Upper lobe of left lung (tissue), 4 donors: Measurements from ENCODE around the gene TRIM25.

Experiments
- POLR2AphosphoS5 ChIP-seq, 2 donors: sonication (generic); formaldehyde crosslinking; IDR thresholded peaks; one replicate each; pipeline ENCODE4 v1.5.1; 2017; ENCODE audit warnings: antibody characterized with exemption in 2 of 2
- TF ChIP-seq, protein P1 (sequence below), 6 experiments: fragments of 450-650 bp in 4 of 6; fragments of 200-600 bp in 2 of 6; sonication (generic) in 2 of 6; IDR thresholded peaks; one replicate each; pipeline ENCODE4 v1.5.1; 2016 to 2019; ENCODE audit warnings: antibody characterized with exemption in 6 of 6

- TF ChIP-seq, protein P1, sequence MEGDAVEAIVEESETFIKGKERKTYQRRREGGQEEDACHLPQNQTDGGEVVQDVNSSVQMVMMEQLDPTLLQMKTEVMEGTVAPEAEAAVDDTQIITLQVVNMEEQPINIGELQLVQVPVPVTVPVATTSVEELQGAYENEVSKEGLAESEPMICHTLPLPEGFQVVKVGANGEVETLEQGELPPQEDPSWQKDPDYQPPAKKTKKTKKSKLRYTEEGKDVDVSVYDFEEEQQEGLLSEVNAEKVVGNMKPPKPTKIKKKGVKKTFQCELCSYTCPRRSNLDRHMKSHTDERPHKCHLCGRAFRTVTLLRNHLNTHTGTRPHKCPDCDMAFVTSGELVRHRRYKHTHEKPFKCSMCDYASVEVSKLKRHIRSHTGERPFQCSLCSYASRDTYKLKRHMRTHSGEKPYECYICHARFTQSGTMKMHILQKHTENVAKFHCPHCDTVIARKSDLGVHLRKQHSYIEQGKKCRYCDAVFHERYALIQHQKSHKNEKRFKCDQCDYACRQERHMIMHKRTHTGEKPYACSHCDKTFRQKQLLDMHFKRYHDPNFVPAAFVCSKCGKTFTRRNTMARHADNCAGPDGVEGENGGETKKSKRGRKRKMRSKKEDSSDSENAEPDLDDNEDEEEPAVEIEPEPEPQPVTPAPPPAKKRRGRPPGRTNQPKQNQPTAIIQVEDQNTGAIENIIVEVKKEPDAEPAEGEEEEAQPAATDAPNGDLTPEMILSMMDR (IDR thresholded peaks at IDR 0.05): no peak
- TF ChIP-seq POLR2AphosphoS5 (IDR thresholded peaks at IDR 0.05): no peak
Measured at GRCh38 chr17:56880571-56880970, 33.3 kb downstream of the TRIM25 start.
